Activated CD4-positive, alpha-beta memory T cell treated with anti-CD3 and anti-CD28 coated beads for 36 hours (primary cell): ENCODE results near the gene TARM1. TPM values are rescaled to one million over a fixed set of nuclear protein-coding genes. Genes with fewer than 3 reads are reported as not detected.
"Not testable (repeated sequence)": the region's sequence is repeated elsewhere in the genome, so short reads cannot be mapped to it uniquely, and the experiment has no call there.

ENCODE experiments used
- CTCF ChIA-PET: fragments of 350-600 bp; sonication (Branson Sonifier 250); formaldehyde crosslinking; loops from one replicate; lab custom pipeline; 2021; ENCODE audit warnings: antibody characterized with exemption, inconsistent platforms; lab: Charles Lee
- POLR2A ChIA-PET: fragments of 350-600 bp; sonication (Branson Sonifier 250); formaldehyde crosslinking; loops from one replicate; lab custom pipeline; 2021; ENCODE audit warnings: antibody characterized with exemption; lab: Charles Lee
- DNase-seq: peaks from one replicate; pipeline ENCODE4 v3.0.0-alpha.2; 2020
- H3K27ac Mint-ChIP-seq: one replicate; pipeline ENCODE4 v1.8.0; 2021; ENCODE audit warnings: mixed read lengths
- H3K27me3 Mint-ChIP-seq: one replicate; pipeline ENCODE4 v1.8.0; 2021; ENCODE audit warnings: mixed read lengths
- H3K36me3 Mint-ChIP-seq: one replicate; pipeline ENCODE4 v1.8.0; 2021; ENCODE audit warnings: mixed read lengths
- H3K4me1 Mint-ChIP-seq: one replicate; pipeline ENCODE4 v1.8.0; 2021; ENCODE audit warnings: low read depth, mixed read lengths
- H3K4me3 Mint-ChIP-seq: one replicate; pipeline ENCODE4 v1.8.0; 2021; ENCODE audit warnings: mild to moderate bottlenecking, mixed read lengths
- H3K9me3 Mint-ChIP-seq: one replicate; pipeline ENCODE4 v1.8.0; 2021; ENCODE audit warnings: mixed read lengths
- intact Hi-C: fragments of 100-400 bp; cut with micrococcal nuclease; formaldehyde crosslinking; loops from one replicate; pipeline ENCODE4 v1.15.1; 2023
- total RNA-seq, 2 experiments: library from RNA; stranded (reverse); gene quantifications; one replicate each; pipeline ENCODE4 v1.2.3, GENCODE V29; 2021

The TARM1 gene
- total RNA-seq, 2 experiments from 2014 or later = not detected

DNA sequence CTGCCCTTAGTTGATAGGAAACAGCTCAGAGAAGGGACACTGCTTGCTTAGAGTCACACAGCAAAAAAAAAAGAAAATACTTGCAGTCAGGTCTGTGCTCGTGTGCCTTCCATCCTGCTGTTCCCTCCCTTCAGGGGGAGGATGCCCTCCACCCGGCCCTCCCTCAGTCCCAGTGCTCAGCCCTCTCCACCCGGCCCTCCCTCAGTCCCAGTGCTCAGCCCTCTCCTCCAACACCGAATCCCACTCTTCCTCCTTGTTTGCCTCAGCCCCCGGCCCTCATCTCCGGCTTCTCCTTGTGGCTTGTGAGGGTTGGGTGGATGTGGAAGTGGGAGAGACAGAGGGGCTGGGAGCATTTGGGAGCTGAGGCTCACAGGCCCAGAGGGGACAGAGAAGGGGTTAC is 28.5 kb upstream of the TARM1 start:
- H3K27me3 Mint-ChIP-seq = no peaks in the 10 kb centered on the region
- no peak overlapping the region for H3K27ac Mint-ChIP-seq
- ChIA-PET POLR2A (no interaction called here), CTCF (no interaction called here)
- H3K9me3 Mint-ChIP-seq = no peaks in the 10 kb centered on the region
- H3K36me3 Mint-ChIP-seq = peaks cover 47% of the 10 kb centered on the region
- intact Hi-C loops = loop anchor here (10.0 kb wide), 1 partner anchor 335 kb away; the partner anchor contains the start of gene LENG8
- H3K4me1 Mint-ChIP-seq = peaks cover 14% of the 10 kb centered on the region
- no peak overlapping the region for H3K4me3 Mint-ChIP-seq
- DNase-seq = no peak

GRCh38 chr19:54108496-54108895 is 27.3 kb upstream of the TARM1 start:
- intact Hi-C loops = no loop called here
- CTCF ChIA-PET = no interaction called here
- Mint-ChIP-seq H3K9me3 (no peaks in the 10 kb centered on the region), H3K36me3 (peaks cover 38% of the 10 kb centered on the region), H3K27ac (no peak overlapping the region), H3K4me3 (no peak overlapping the region), H3K4me1 (peaks cover 7% of the 10 kb centered on the region), H3K27me3 (no peaks in the 10 kb centered on the region)
- POLR2A ChIA-PET = interaction anchor here (1.0 kb wide), 1 partner anchor 12 kb away, joined by 3 read pairs; no protein-coding TSS in a partner anchor
- no peak for DNase-seq

GRCh38 chr19:54107876-54108490 is 26.8 kb upstream of the TARM1 start:
- ChIA-PET CTCF (no interaction called here), POLR2A (interaction anchor here (1.0 kb wide), 1 partner anchor 11 kb away, joined by 3 read pairs; no protein-coding TSS in a partner anchor)
- H3K4me1 Mint-ChIP-seq = peaks cover 6% of the 10 kb centered on the region
- H3K9me3 Mint-ChIP-seq = no peaks in the 10 kb centered on the region
- intact Hi-C loops = no loop called here
- no peak overlapping the region for H3K27ac Mint-ChIP-seq
- H3K4me3 Mint-ChIP-seq = no peak overlapping the region
- no peaks in the 10 kb centered on the region for H3K27me3 Mint-ChIP-seq
- peaks cover 37% of the 10 kb centered on the region for H3K36me3 Mint-ChIP-seq
- DNase-seq = no peak

DNA sequence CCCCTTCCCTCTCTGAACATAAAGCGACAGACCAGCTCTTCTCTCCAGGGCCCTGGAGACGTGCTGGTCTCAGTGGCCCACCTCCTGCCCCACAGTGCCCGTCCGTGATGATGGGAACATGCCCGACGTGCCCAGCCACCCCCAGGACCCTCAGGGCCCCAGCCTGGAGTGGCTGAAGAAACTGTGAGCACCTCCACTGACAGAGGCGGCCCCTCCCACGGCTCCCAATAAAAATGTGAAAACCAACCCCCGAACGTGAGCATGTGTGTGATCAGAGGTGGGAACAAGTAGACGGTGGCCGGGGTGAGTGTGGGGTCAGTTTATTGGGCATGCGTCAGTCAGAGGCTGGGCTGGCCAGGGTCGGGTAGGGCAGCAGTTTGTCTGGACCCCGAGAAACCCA is 25.6 kb upstream of the TARM1 start:
- CTCF ChIA-PET = no interaction called here
- Mint-ChIP-seq H3K4me1 (peaks cover 13% of the 10 kb centered on the region), H3K9me3 (no peaks in the 10 kb centered on the region), H3K4me3 (no peak overlapping the region), H3K27ac (no peak overlapping the region), H3K27me3 (no peaks in the 10 kb centered on the region), H3K36me3 (peaks cover 38% of the 10 kb centered on the region)
- intact Hi-C loops = no loop called here
- DNase-seq = peak; percentile 3
- POLR2A ChIA-PET = no interaction called here

DNA sequence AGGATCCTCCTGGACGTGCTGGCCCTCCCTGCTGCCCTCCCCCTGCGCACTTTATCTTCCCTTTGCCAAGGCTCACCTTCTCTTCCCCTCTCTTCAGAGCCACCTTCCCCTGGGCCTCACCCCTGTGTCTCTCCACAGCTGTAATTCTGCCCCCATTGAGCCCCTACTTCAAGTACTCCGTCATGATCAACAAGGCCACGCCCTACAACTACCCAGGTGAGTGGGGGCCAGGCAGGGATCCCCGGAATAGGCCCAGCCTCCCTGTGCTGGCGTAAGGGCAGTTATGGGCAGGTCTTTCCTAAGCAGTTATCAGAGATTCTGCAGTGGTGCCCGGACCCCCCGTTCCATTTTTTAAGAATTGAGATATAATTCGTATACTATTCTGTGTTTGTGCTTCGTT is 24.6 kb upstream of the TARM1 start:
- CTCF ChIA-PET = no interaction called here
- H3K27ac Mint-ChIP-seq = no peak overlapping the region
- H3K36me3 Mint-ChIP-seq = peaks cover 36% of the 10 kb centered on the region
- H3K4me1 Mint-ChIP-seq = peaks cover 13% of the 10 kb centered on the region
- DNase-seq = peak; percentile 3
- POLR2A ChIA-PET = interaction anchor here (1.1 kb wide), 1 partner anchor 9 kb away, joined by 4 read pairs; no protein-coding TSS in a partner anchor
- no peak overlapping the region for H3K4me3 Mint-ChIP-seq
- intact Hi-C loops = no loop called here
- H3K27me3 Mint-ChIP-seq = no peaks in the 10 kb centered on the region
- H3K9me3 Mint-ChIP-seq = no peaks in the 10 kb centered on the region

DNA sequence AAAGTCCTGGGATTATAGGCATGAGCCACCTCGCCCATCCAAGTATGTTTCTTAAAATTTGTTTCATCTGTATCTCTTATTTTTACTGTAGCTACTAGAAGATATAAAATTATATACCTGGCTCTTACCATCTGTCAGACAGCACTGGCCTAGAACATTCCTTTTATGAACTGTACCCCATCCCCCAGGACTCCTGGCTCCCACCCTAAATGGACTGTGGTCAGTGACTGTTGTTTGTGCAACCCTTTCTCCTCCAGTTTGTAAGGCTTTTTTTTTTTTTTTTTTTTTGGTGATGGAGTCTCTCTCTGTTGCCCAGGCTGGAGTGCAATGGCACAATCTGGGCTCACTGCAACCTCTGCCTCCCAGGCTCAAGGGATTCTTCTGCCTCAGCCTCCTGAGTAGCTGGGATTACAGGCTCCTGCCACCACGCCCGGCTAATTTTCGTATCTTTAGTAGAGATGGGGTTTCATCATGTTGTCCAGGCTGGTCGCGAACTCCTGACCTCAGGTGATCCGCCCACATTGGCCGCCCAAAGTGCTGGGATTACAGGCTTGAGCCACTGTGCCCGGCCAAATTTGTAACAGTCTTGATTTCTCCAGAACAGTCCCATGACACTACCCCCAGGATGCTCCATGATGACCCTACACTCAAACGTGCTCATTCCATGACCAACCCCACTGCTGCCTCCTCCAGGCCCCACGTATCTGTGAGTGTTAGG is 24.0 kb upstream of the TARM1 start:
- H3K9me3 Mint-ChIP-seq = no peaks in the 10 kb centered on the region
- POLR2A ChIA-PET = interaction anchor here (1.1 kb wide), 1 partner anchor 9 kb away, joined by 4 read pairs; no protein-coding TSS in a partner anchor
- no peak for DNase-seq
- no peaks in the 10 kb centered on the region for H3K27me3 Mint-ChIP-seq
- peaks cover 32% of the 10 kb centered on the region for H3K36me3 Mint-ChIP-seq
- CTCF ChIA-PET = interaction anchor here (1.0 kb wide), 1 partner anchor 8 kb away, joined by 3 read pairs; no protein-coding TSS in a partner anchor
- intact Hi-C loops = no loop called here
- H3K4me3 Mint-ChIP-seq = no peak overlapping the region
- peaks cover 13% of the 10 kb centered on the region for H3K4me1 Mint-ChIP-seq
- no peak overlapping the region for H3K27ac Mint-ChIP-seq

DNA sequence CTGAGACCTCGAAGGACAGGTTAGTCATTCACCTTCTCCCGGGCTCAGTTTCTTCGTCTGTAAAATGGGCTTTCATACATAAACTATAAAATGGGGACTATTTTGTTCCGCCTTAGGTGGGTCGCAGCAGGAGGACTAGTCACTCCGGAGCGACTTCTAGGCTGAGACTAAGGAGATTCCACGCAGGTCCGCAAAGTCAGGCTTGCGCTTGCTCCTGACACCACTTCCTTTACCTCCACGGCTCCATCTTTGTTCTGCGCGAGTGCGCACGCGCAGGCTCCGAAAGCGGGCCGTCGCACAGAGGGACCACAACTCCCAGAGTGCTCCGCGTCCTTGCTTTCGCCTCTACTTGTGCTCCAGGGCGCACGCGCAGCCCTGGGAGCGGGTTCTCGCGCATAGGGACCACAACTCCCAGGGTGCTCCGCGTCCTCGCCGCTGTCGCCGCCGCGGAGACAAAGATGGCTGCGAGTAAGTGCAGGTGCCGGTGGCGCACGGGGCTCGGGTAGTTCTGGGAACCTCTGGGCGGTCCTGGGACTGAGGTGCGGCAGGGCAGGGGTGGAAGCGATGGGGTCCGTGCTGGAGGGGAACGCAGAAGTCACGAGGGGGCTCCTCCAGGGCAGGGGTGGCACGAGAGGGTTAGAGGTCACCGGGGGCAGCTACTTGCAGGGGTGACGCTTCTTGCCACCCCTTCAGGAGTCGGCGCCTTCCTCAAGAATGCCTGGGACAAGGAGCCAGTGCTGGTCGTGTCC is 21.4 kb upstream of the TARM1 start, which contains the start of gene NDUFA3:
NDUFA3 (plus strand) TSS at position 435 of the 749 bp plus-strand sequence; CDS start at position 459, 24 bp downstream.
- peaks cover 21% of the 10 kb centered on the region for H3K36me3 Mint-ChIP-seq
- ChIA-PET POLR2A (interaction anchor here (2.7 kb wide), 1 partner anchor 12 kb away, joined by 19 read pairs; the partner anchor contains the start of genes PRPF31 and TFPT), CTCF (interaction anchor here (0.6 to 1.2 kb wide), 2 partner anchors 11 to 1529 kb away, joined by 3 read pairs; no protein-coding TSS in a partner anchor)
- no peaks in the 10 kb centered on the region for H3K27me3 Mint-ChIP-seq
- intact Hi-C loops = loop anchor here (1.0 to 2.0 kb wide), 5 partner anchors 13 to 236 kb away; partner anchors contain the start of genes CNOT3, LENG1, MYADM and PRPF31
- H3K4me1 Mint-ChIP-seq = peaks cover 13% of the 10 kb centered on the region
- peak within 1 kb of the TSS; percentile 89 for H3K27ac Mint-ChIP-seq
- peak within 1 kb of the TSS; percentile 99 for H3K4me3 Mint-ChIP-seq
- no peaks in the 10 kb centered on the region for H3K9me3 Mint-ChIP-seq
- DNase-seq = peak; percentile 99

GRCh38 chr19:54100561-54100960 is 19.4 kb upstream of the TARM1 start, which contains the start of gene OSCAR:
OSCAR (minus strand) TSS chr19:54100803; CDS start chr19:54100792, 11 bp downstream.
- Mint-ChIP-seq H3K36me3 (peaks cover 6% of the 10 kb centered on the region), H3K4me1 (peaks cover 15% of the 10 kb centered on the region), H3K9me3 (no peaks in the 10 kb centered on the region), H3K27me3 (peaks cover 2% of the 10 kb centered on the region), H3K4me3 (no peak within 1 kb of the TSS), H3K27ac (no peak within 1 kb of the TSS)
- ChIA-PET POLR2A (no interaction called here), CTCF (interaction anchor here (0.6 kb wide), 1 partner anchor 14 kb away, joined by 3 read pairs; no protein-coding TSS in a partner anchor)
- no peak for DNase-seq
- intact Hi-C loops = no loop called here

- H3K9me3 Mint-ChIP-seq, H3K4me3 Mint-ChIP-seq, H3K27ac Mint-ChIP-seq, DNase-seq, H3K27me3 Mint-ChIP-seq, intact Hi-C loops, H3K36me3 Mint-ChIP-seq, POLR2A ChIA-PET, CTCF ChIA-PET: not testable (repeated sequence)
- H3K4me1 Mint-ChIP-seq = peaks cover 15% of the 10 kb centered on the region
These were observed 18.7 kb upstream of the TARM1 start for GRCh38 chr19:54099903-54100255.

DNA sequence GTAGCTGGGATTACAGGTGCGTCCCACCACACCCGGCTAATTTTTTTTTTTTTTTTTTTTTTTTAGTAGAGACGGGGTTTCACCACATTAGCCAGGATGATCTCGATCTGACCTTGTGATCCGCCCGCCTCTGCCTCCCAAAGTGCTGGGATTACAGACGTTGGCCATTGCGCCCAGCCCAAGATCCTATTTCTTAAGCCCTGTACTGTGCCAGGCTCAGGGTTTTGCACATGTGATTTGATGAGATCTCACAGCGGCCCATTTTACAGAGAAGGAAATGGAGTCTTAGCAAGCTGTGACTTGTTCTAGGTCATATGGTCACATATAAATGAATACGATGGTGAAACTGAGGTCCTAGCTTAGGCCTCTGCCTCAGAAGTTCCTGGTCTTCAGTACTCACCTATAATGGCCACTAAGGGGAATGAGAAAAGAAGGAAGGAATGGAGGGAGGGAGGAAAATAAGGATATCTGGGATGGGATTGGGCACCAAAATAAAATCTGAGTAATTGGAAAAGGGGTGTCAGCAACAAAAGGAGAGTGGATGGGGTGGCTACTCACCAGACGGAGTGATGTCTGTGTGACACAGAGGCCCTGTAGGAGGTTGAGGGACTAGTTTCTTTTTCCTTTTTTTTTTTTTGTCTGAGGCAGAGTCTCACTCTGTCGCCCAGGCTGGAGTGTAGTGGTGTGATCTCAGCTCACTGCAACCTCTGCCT is 18.2 kb upstream of the TARM1 start:
- Mint-ChIP-seq H3K36me3 (peaks cover 3% of the 10 kb centered on the region), H3K27ac (no peak overlapping the region), H3K27me3 (peaks cover 5% of the 10 kb centered on the region), H3K4me3 (no peak overlapping the region), H3K9me3 (no peaks in the 10 kb centered on the region), H3K4me1 (peaks cover 15% of the 10 kb centered on the region)
- CTCF ChIA-PET = interaction anchor here (1.3 kb wide), 1 partner anchor 306 kb away, joined by 3 read pairs; no protein-coding TSS in a partner anchor
- POLR2A ChIA-PET = no interaction called here
- intact Hi-C loops = no loop called here
- DNase-seq = no peak

DNA sequence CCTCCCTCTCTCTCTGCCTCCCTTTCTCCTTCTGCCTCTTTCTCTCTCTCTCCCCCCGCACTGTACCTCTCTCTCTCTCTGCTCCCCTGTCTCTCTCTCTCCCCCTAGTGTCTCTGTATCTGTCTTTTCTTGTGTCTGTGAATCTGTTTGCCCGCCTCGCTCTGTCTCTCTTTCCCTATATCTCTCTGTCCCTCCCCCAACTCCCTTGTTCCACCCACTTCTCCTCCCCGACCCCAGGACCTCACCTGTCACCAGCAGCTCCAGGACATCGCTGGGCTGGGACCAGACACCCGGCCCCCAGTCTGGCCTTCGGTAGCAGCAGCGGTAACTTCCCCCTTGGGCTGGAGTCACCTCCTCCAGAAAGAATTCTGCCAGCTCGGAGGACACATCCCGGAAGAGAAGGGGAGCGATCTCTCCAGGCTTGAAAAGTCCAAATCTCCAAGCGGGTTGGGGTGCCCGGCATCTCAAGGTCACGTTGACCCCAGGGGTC is 15.5 kb upstream of the TARM1 start:
- no peaks in the 10 kb centered on the region for H3K36me3 Mint-ChIP-seq
- intact Hi-C loops = no loop called here
- no peak overlapping the region for H3K27ac Mint-ChIP-seq
- POLR2A ChIA-PET = interaction anchor here (1.3 kb wide), 1 partner anchor 12 kb away, joined by 3 read pairs; no protein-coding TSS in a partner anchor
- H3K27me3 Mint-ChIP-seq = peaks cover 11% of the 10 kb centered on the region
- H3K4me1 Mint-ChIP-seq = peaks cover 5% of the 10 kb centered on the region
- CTCF ChIA-PET = interaction anchor here (0.7 to 1.2 kb wide), 3 partner anchors 8 to 355 kb away, joined by 3 read pairs; no protein-coding TSS in a partner anchor
- H3K4me3 Mint-ChIP-seq = peak overlapping the region; percentile 9
- no peaks in the 10 kb centered on the region for H3K9me3 Mint-ChIP-seq
- no peak for DNase-seq
